Stimulated activated CD8-positive, alpha-beta memory T cell treated with anti-CD3 and anti-CD28 coated beads, Interleukin-12 subunit alpha, Interleukin-12 subunit beta, amount 100 ng/mL, for 24 hours (primary cell): ENCODE measurements around the gene METTL16.
"Not testable (repeated sequence)": the region's sequence is repeated elsewhere in the genome, so short reads cannot be mapped to it uniquely, and the experiment has no call there.

Experiments
- DNase-seq: peaks from one replicate; pipeline ENCODE4 v3.0.0-alpha.2; 2020; ENCODE audit errors: extremely low read depth

METTL16 gene

GRCh38 chr17:2450016-2450650, 61.6 kb downstream of the METTL16 start:
- no peak for DNase-seq

GRCh38 chr17:2449486-2449885, 62.2 kb downstream of the METTL16 start:
- DNase-seq: no peak

GRCh38 chr17:2447479-2447878, 64.2 kb downstream of the METTL16 start:
- not testable (repeated sequence) for DNase-seq

- no peak for DNase-seq
Measured at GRCh38 chr17:2445638-2446037, 66.0 kb downstream of the METTL16 start.

GRCh38 chr17:2444382-2444781, 67.3 kb downstream of the METTL16 start:
- DNase-seq: no peak

GRCh38 chr17:2442166-2442565, 69.5 kb downstream of the METTL16 start:
- DNase-seq: no peak

- no peak for DNase-seq
Measured at GRCh38 chr17:2440930-2441329, 70.8 kb downstream of the METTL16 start.

GRCh38 chr17:2439997-2440396, 71.7 kb downstream of the METTL16 start:
- DNase-seq: not testable (repeated sequence)

GRCh38 chr17:2438823-2439222, 72.9 kb downstream of the METTL16 start:
- DNase-seq: no peak

GRCh38 chr17:2436316-2436905, 75.3 kb downstream of the METTL16 start:
- no peak for DNase-seq

GRCh38 chr17:2435862-2436261, 75.8 kb downstream of the METTL16 start:
- no peak for DNase-seq

GRCh38 chr17:2435181-2435741, 76.4 kb downstream of the METTL16 start:
- no peak for DNase-seq

GRCh38 chr17:2433696-2434095, 78.0 kb downstream of the METTL16 start:
- no peak for DNase-seq

- DNase-seq: no peak
Measured at GRCh38 chr17:2427910-2428309, 83.8 kb downstream of the METTL16 start.

- DNase-seq: no peak
Measured at GRCh38 chr17:2427215-2427614, 84.5 kb downstream of the METTL16 start.

- DNase-seq: no peak
Measured at GRCh38 chr17:2423271-2423670, 88.4 kb downstream of the METTL16 start.

- DNase-seq: no peak
Measured at GRCh38 chr17:2421315-2422147, 90.2 kb downstream of the METTL16 start.

- no peak for DNase-seq
Measured at GRCh38 chr17:2420176-2420575, 91.5 kb downstream of the METTL16 start.

GRCh38 chr17:2419486-2419885, 92.2 kb downstream of the METTL16 start:
- no peak for DNase-seq

GRCh38 chr17:2418572-2418971, 93.1 kb downstream of the METTL16 start:
- DNase-seq: no peak

GRCh38 chr17:2416010-2416734, 95.5 kb downstream of the METTL16 start:
- DNase-seq: no peak

- no peak for DNase-seq
Measured at GRCh38 chr17:2415081-2415480, 96.6 kb downstream of the METTL16 start.
